T47D (cell line): ENCODE data around the gene PERM1.

Experiments used
- DNase-seq, 2 experiments: peaks; one replicate each; pipeline versions ENCODE4 v3.0.0 to v3.0.0-alpha.2; 2011 to 2012; ENCODE audit warnings: low read depth in 1 of 2, low spot score in 1 of 2
- JUND ChIP-seq: IDR thresholded peaks from 2 replicates; pipeline ENCODE4 v1.6.1; 2012; ENCODE audit warnings: low read depth
- in situ Hi-C: cut with HindIII; loops from 2 replicates; pipeline ENCODE4 v1.10.0; 2016; ENCODE audit warnings: low sequenced_read_pairs, low pct_unique_long_range_greater_than_20kb

The PERM1 gene

GRCh38 chr1:929712-930632, 51.9 kb downstream of the PERM1 start:
- in situ Hi-C loops: no loop called here
- no peak for TF ChIP-seq JUND
- DNase-seq: no peak

- no peak for TF ChIP-seq JUND
- no peak for DNase-seq
- in situ Hi-C loops: no loop called here
Measured at GRCh38 chr1:928825-929661, 52.9 kb downstream of the PERM1 start.

GRCh38 chr1:927748-928147, 54.1 kb downstream of the PERM1 start:
- no peak for DNase-seq
- in situ Hi-C loops: no loop called here
- TF ChIP-seq JUND: no peak

GRCh38 chr1:927234-927633, 54.7 kb downstream of the PERM1 start:
- in situ Hi-C loops: no loop called here
- TF ChIP-seq JUND: no peak
- DNase-seq: no peak

GRCh38 chr1:925561-926421, 56.1 kb downstream of the PERM1 start:
- peak; percentile 75 to 77 for DNase-seq
- no peak for TF ChIP-seq JUND
- in situ Hi-C loops: no loop called here
